GM21576 (cell line): ENCODE results near the gene TOB2.
"Not testable (repeated sequence)": the region's sequence is repeated elsewhere in the genome, so short reads cannot be mapped to it uniquely, and the experiment has no call there.

Experiments used
- ATAC-seq: cut with Tn5 transposase; IDR thresholded peaks from one replicate; pipeline ENCODE4 v1.9.1; 2021; ENCODE audit warnings: mild to moderate bottlenecking, moderate library complexity; ENCODE audit not compliant: unreplicated experiment

Gene TOB2

DNA sequence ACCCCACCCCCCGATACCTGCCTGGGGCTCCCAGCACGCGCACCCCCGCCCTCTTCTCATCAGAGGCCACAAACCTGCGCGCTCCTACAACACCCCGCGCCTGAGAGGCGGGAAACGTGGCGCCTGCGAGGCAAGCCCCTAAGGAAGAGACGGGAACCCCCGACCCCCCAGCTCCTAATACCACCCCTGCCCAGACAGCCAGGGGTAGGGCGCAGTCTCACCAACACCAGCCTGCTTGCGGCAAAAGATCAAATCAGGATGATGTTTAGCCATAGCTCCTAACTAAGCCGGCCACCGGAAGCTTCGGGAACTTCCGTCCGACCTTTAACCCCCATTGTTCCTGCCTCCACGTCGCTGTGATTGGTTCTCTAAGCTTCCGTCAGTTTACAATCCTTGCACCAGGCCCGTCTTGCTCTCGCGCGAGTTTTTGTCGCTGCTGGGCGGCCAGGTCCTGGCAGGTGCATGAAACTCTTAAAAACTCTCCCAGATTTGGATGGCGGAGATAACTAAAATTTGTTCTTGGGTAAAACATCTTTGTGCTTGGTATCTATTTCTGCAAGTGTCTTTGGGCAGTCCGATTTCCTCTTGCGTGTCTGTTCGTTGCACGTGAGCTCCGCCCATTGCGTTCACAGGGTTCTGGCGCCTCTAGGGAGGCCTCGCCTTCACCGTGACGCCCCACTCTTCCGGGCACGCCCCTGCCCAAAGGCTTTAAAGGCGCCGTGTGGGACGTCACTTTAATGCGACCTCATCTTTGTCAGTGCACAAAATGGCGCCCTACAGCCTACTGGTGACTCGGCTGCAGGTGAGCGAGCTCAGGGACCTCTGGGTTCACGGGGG, 22.0 kb upstream of the TOB2 start, which contains the start of the genes ACO2 and PHF5A:
Gene ACO2 (plus strand): TSS at position 737 of the 837 bp plus-strand sequence. CDS start 30 bp downstream, at position 767.
Gene PHF5A (minus strand): TSS at position 312 of the 837 bp plus-strand sequence. CDS start 39 bp downstream, at position 273.
- peak; percentile 82 for ATAC-seq

DNA sequence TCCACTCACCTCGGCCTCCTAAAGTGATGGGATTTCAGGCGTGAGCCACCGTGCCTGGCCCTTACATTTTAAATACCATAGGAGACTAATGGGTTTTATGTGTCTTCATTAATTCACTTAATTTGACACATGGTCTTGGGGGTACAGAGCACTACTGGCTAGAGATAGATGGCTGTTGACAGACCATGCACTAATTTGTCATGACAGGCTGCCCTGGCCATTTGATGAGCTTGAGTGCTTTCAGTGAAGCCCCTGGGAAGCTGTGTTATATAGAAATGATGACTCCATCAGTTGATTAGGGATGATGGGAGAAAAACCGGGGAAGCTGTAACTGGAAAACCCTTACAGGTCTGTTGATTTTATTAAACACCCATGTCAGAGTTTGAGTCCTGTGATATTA, 15.3 kb upstream of the TOB2 start:
- ATAC-seq: no peak

DNA sequence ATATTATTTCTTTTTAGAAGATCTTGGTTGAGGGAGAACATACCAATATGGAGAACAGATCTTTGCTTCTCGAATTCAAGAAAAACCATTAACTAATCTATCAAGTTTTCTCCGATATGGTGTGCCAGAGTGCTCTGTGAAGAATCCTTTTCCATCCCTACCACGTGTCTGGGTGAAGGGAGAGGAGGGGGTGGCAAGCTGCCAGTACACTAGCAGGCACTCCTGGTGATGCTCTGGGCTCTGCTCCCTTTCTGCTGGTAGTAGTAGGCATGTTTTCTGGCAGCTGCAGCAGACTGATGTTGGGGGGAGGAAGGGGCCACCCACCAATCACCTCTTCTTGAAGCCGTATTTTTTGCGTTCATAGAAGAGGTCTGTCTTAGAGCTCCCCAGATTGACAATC, 13.5 kb upstream of the TOB2 start:
- ATAC-seq: not testable (repeated sequence)

DNA sequence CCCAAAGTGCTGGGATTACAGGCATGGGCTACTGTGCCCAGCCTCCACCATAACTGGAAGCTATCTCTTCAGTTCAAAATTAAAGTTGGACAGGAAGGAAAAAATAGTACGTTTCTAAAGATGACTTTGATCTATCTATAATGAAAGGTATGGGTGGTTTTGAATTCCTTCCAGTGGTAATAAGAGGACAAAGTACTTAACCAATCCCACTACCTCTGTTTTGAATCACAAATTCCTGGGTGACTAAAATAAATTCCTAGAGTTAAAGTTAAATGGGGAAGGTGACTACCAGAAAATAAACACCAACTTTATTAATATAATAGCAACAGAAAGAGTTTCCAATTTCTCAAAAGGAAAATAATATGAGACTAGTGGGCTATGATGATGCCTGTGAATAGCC, 12.8 kb upstream of the TOB2 start:
- no peak for ATAC-seq

DNA sequence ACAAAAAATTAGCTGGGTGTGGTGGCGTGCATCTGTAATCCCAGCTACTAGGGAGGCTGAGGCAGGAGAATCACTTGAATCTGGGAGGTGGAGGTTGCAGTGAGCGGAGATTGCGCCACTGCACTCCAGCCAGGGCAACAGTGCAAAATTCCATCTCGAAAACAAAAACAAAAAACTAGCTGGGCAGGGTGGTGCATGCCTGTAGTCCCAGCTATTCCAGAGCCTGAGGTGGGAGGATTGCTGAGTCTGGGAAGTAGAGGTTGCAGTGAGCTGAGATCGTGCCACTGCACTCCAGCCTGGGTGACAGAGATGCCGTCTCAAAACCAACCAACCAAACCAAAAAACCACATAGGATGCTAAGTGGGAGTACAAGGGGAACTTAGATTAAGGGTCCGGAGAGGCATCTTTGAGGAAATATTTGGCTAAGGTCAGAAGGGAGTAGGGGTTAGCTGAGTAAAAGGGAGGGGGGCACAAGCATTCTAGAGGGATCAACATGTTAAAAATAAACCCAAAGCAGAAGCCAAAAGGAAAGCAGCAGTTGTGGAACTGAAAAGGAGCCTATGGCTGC, 11.6 kb upstream of the TOB2 start:
- ATAC-seq: no peak

DNA sequence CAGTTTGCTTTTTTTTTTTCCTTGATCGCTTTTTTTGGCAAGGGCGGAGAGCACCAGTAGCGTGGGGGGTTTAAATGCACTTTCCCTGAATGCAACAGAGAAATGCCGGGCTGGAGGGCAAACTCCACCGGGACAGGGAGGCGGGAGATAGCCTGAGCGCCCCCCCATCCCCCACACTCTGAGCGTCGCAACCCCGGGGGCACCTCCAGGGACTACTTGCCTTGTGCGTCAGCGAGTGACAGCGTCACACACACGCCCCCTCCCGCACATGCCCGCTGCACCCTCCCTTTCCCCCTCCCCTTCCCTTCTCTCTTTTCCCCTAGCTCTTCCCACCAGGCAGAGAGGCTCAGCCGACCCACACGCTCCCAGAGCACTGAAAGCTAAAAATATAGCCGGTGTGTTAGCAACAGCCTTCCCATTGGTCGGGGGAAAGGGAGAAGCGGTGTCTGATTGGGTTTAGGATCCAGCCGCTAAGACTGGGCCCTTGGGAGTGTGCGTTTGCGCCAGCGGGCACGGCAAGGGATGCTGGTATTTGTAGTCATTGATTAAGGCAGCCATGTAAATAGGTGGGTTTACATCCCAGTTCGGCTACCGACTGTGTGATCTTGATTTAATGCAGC, 1.7 kb upstream of the TOB2 start:
- peak; percentile 42 for ATAC-seq

DNA sequence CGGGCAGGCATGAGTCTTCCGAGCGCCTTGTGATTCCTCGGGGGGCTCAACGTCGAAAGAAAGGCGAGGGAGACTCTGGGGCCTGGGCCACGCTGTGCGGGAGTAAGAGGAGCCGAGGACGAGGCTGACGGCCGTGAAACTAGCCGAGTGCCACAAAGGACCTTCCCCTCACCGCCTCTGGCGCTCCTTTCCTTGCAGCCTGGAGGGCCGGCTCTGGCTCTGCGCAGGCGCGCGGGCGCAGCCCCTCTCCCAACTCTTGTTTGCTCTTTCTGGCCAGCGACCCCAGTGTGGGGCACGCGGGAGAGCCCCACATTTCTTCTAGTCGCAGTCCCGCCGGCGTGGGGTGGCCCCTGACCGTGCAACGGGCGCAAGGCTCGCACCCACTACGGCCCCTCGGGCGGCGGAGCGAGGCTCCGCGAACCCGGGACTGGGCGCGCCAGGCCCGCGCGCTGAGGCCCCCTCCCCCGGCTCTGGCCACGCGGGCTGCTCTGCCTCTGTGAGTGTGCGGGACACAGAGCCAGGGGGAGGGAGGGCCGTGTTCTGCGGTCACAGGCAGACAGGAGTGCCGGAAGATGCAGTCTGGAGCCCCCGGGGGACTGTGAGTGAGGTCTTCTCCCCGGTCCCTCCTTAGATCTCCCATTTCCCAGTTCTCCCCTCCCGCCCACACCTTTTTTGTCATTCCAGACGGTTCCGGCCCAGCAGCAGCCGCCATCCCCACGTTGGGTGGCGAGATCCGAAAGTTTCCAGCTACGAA, 1.0 kb upstream of the TOB2 start:
- no peak for ATAC-seq

DNA sequence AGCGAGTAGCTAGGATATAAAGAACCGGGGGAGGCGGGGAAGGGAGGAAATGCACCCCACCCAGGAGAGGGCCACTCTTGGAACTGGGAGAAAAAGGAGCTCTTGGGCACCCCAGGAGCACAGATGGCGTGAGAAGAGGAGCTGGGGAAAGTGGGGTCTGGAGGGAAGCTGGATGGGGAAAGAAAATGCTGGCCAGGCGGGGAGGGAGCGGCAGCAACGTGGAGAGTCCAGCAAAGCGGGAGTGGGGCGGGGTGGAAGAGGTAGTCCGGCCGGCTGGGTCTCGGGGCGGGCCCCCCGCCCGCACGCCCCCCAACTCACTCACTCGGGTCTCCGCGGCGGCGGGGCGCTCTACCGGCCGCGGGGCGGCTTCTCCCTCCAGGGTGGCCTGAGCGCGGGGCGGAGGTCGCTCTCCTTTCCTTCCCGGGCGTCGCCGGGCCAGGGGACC, 522 bp downstream of the TOB2 start:
- ATAC-seq: no peak

DNA sequence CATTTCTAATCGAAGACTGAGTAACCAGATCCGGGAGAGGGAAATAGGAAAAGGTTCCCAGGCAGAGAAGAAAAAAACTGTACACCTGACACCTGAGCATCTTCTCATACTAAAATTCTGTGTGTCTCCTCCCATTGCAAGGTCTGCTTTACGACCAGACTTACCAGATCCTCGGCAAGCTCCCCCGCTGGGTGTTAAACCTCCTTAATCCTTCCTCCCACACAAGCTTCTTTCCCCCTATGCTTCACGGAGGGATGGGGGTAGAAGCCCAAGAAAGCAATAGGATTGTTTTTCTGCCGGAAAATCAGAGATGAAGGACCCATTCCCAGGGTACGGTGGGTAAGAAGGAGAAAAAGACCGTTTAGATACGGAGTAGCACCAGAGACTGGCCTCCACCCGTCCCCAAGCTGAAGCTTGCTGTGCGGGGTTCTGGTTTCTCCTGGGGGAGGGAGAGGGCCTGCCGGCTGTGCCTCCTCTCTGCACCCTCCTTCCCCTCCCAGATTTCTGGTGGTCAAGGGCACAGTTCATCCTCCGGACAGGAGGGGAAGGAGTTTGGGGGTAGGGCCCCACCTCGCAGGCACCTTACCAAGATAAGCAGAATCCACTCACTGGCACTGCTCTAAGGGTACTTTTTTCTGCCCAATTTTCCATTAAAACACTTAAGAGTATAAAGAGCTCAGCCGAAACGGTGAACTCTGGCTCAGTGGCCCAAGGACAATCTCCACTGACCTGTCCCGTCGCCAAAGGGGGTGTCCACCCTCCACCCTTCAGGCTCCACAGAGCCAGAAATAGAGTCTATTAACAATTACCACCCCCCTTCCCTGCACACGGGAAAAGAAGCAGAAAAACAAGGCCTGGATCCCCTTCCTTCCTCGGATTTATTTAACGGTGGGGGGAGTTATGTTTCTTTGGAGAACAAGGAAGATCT, 1.2 kb downstream of the TOB2 start:
- ATAC-seq: no peak

DNA sequence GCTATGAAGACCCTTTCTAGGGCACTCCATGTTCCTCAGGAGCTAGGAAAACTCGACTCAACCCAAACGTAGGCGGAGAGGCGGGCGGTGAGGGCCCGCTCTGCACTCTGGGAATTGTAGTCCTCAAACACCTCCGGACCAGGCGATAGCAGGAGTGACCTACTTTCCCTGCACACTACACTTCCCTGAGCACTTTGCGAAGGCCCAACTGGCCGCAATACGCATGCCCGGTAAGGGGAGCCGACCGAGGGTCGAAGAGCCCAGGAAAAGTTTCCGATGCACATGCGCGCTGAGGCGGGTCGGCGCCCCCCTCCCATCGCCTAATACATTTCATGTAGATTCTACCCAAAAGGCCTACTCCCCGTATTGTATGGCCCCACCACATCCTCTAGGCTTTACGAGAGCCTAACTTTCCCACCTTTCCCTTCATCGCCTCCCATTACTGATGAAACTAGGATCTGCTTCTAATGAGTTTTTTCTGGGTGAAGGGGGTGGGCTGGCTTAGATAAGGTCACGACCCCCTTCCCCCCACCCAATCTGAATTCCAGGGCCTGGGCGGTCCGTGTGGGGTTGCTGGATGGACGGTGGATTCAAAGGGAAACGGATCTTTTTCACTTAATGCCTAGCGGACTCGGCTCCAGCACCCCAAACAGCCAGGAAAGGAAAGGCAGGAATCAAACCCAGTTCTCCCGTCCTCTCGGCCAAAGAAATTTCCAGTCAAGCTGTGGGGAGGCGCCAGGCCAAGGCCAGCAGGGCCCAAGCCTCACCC, 2.1 kb downstream of the TOB2 start:
- ATAC-seq: peak; percentile 42

DNA sequence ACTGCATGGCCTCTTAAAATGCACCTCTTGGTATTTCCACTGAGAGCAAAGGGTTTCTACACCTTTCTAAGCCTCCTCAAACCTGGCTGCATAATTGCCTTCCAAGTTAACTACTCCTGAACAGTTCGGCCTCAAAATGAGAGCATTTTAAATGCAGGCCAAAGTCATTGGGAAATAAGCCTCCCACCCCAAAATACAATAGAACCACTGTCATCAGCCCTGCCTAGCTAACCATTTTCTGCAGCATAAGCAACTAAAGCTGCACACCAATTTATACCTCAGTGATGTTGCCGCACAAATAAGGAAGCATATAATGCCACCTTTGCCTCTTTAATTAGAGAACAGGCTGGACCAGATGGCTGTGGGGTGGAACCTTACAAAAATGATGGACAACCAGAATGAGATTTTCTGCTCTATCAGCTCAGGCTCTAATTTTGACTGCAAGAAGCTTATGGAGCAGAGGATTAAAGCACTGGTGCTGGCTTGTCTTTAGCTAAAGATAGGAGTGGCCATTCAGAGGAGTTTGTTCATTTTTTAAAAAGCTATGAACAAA, 4.3 kb downstream of the TOB2 start:
- ATAC-seq: no peak

DNA sequence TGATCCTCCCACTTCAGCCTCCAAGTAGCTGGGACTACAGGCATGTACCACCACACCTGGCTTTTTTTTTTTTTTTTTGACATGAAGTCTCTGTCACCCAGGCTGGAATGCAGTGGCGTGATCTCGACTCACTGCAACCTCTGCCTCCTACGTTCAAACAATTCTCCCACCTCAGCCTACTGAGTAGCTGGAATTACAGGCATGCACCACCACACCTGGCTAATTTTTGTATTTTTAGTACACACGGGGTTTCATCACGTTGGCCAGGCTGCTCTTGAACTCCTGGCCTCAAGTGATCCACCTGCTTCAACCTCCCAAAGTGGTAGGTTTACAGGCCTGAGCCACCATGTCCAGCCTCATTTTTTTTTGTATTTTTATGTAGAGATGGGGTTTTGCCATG, 6.1 kb downstream of the TOB2 start:
- ATAC-seq: not testable (repeated sequence)

DNA sequence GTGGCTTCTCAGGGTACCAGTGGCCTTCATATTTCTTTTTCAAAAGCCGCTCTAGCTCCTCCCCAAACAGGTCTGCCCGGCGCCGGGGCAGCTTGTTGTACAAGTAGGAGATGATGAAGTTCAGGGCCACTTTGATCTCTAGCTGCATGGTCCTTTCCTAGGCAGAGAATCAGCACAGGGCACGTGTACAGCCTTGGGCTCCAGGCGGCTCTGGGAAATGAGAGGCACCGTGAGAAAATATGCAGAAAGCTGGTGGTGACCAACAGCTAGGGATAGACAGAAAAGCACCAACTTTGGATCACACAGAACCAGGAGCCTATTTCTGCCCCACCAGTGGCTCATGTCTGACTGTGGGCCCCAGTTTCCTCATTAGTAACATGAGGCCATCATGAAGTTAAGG, 9.4 kb downstream of the TOB2 start:
- no peak for ATAC-seq

DNA sequence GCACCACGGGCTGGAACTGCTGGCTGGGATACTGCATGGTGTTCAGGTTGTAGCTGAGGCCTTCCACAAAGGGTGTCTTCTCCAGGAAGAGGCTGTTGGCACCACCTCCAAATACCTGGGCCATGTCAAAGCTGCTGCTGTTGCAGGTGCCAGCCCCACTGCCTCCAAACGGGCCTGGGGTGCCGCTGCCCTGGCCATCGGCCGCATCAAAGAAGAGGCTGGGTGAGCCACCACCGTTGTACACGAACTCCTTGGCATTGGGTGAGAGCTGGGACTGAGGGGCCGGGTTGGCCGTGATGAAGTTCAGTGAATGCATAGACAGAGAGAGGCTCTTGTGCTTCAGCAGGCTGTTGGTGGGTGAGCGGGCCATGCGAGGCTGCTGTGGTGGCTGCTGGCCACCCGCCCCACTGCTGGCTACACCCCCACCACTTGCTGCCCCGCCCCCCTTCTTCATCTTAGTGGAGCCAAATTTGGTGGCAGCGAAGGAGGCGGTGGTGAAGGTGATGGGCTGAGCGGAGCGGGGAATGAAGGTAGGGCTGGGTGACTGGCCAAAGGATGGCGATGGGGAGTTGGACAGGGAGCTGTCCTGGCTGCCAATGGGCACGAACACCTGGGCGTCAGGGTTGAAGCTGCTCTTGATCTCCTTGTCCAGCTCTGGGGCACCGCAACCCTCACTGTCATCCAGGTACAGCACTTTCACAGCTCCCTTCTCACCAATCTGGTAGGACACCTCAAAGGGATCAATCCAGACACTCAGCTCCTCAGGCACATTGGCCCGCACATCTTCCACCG, 10.1 kb downstream of the TOB2 start:
- ATAC-seq: no peak

DNA sequence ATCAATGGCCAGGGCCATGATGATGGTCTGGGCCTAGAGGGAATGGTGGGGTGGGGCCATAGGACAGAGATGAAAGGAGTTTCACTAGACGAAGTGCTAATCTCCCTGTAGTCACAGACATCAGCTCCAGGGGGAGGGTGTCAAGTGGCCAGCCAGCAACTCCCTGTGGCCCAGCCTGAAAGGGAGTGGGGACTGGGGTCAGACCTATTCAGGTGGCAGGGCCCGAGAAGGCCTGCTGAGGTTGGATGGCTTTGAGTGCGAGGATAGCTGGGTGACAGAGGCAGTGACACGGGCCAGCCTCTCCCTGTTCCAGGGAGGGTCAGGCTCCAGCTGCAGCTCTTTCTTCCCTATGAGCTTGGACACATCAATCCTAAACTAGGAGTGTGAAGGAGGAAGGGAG, 11.0 kb downstream of the TOB2 start:
- no peak for ATAC-seq

DNA sequence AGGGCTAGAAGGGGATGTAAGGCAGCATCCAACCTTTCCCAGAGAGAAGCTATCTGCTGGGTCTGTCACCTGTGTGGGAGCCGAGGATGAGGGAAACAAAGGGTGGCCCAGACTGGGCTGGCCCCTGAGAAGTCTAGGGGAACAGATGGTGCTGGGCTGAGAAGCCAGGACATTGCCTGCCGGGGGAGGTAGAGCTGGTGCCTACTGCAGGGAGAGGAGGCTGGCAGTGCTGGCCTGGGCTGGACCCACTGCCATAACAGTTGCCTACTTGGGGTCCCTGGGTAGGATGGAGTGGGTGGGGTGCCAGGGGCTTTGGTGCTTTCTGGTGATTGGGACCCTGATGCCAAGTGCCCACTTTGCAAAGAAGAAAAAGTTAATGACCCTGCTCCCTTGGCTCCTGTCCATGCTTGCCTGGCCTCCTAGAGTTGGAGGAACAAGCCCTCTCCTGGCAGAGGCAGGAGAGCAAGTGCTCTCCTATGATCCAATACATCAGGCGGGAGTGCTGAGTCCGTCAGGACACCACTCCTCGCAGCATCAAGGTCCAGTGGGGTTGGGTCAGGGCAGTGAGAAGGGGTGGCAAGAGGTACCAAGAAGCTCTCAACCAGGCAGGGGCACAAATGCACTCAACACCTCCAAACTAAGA, 12.1 kb downstream of the TOB2 start:
- not testable (repeated sequence) for ATAC-seq

DNA sequence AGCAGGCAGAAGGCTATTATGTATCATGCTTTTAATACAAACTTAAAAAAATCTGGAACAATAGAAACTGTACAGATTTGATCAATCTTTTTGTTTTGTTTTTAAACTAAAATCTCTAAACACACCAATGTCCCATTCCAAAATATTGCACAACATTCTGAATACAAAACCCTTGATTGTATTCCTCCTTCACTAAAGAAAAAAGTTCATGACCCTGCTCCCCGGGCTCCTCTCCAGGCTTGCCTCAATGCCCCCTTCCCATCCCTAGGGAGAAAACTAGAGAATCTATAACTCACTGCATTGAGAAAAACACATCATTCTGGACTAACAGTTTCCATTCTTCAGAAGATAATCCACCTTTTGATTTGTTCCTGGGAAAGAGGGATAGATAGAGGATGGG, 13.1 kb downstream of the TOB2 start:
- ATAC-seq: not testable (repeated sequence)

DNA sequence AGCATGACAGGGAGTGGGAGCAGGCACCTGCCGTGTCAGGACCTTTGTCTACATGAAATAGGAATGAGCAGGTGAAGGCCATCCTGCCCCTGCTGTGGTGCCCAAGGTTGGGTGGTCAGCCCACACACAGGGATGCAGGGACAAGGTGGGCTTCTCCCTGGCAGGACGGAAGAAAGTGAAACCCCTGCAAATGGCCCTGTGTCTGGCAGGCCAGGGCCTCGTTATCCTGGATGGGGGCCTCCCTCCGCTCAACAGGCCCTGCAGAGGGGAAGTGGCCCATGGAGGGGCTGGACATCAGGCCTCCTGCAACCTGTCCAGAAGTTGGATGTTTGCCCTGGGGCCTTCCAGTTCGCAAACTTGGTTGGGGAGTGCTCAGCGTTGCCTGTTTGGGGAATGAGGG, 14.9 kb downstream of the TOB2 start:
- no peak for ATAC-seq
